GM19395 (cell line): ENCODE measurements around the gene RPS21.

Source experiments
- ATAC-seq: cut with Tn5 transposase; IDR thresholded peaks from one replicate; pipeline ENCODE4 v1.9.1; 2021; ENCODE audit warnings: mild to moderate bottlenecking, moderate library complexity; ENCODE audit not compliant: unreplicated experiment

Gene RPS21

DNA sequence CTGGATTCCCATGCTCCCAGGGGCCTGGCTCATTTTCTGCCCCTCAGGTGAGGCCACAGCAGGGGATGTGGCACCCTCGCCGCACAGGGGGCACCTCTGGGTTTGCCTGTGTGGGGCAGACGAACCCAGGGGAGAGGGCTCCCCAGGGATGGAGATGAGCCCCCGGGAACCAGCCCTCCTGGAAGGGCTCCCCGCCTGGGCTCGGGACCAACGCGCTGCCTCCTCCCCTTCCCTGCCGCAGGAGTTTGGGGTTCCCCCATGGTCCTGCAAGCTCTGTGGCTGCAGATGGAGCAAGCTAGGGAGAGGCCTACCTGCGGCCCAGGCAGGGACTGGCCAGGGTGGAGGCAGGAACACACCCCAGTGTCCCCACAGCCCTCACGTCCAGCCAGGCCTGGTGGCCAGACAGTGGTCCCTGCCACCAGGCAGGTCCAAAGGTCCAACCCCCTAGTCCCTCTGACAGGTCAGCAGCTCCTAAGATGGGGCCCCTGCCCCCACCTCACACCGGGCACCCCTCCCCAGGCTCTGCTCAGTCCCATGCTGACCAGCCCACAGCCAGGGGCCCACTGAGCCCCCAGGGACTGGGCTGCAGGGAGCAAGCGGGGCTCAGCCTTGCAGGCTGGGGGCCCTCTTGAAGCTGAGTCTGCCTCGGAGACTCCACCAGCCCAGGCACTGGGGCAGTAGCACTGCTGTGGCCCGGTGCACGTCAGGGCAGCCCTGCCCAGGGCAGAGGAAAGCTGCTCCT, 33.4 kb upstream of the RPS21 start:
- ATAC-seq = no peak

DNA sequence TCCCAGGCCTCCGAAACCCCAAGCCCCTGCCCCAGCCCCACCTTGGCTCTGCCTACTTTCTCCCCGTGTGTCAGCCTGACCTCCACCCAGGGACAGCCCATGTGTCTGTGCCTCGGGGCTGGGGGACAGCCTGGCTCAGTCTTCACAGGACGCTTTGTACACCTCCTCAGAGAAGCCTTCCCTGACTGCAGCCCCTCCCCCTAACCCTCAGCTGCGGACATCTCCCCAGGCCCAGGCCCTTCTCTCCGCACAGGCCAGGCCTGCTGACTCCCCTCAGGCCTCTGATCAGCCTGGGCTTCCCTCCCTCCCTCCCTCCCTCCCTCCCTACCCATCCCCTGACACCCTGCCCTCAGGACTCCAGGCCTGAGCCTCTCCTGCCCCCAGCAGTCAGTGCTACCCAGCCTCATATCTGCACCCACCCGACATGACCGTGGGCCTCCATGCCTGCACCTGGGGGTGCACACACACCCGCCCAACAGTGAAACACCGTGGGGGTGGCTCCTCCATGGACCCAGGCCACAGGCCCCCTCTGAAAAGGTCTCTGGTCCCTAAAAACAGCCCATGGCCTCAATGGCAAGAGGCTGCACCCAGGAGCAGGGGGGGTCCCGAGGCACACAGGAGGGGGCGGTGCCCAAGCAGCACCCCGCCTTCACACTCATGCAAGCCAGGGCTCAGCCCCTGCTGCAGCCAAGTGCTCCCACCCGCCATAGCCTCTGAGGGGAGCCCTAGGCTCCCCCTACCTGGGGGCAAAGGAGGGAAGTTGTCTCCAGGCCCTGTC, 32.7 kb upstream of the RPS21 start:
- no peak for ATAC-seq

- no peak for ATAC-seq
Measured at GRCh38 chr20:62354811-62355341, 32.0 kb upstream of the RPS21 start.

GRCh38 chr20:62355516-62355877, 31.4 kb upstream of the RPS21 start:
- ATAC-seq = no peak

GRCh38 chr20:62355878-62356588, 30.9 kb upstream of the RPS21 start:
- no peak for ATAC-seq

- ATAC-seq = no peak
Measured at GRCh38 chr20:62356589-62357186, 30.2 kb upstream of the RPS21 start.

DNA sequence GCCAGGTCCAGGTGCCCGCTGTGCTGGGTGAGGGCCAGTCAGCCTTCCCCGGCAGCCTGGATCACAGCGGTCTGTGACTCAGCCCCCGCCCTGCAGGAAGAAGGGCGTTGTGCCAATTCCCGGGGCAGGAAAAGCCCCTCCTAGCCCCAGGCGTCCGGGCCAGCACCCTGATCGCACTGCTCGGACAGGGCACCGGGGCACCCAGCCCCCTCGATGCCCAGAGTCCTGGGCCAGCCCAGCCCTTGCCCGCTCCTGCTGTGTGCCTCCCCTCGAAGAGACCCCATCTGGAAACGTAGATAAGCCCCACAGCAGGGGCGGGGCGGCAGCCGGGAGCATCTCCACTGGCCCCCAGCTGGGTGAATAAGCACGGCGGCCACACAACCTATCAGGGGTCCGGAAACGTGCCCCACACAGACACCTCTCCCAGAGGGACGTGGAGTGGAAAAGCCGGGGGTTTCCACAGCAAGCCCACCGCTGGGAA, 29.7 kb upstream of the RPS21 start:
- no peak for ATAC-seq

DNA sequence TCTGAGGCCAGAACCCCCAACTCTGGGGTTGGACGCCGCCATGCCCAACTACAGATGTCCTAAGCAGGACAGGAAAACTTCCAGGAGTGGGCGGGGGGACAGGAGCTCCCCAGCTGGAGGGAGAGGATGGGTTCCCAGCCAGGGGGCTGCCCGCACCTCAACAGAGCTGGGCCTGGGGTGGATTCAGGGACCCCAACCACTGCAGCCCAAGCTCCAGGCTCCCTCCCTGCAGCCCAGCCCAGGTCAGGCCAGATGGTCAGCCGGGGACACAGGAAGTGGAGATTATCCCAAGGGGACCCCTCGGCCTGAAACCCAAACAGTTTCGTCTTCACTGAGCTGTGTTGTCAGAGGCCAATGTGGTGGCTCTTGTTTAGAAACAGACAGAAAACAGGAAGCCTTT, 29.2 kb upstream of the RPS21 start:
- no peak for ATAC-seq

DNA sequence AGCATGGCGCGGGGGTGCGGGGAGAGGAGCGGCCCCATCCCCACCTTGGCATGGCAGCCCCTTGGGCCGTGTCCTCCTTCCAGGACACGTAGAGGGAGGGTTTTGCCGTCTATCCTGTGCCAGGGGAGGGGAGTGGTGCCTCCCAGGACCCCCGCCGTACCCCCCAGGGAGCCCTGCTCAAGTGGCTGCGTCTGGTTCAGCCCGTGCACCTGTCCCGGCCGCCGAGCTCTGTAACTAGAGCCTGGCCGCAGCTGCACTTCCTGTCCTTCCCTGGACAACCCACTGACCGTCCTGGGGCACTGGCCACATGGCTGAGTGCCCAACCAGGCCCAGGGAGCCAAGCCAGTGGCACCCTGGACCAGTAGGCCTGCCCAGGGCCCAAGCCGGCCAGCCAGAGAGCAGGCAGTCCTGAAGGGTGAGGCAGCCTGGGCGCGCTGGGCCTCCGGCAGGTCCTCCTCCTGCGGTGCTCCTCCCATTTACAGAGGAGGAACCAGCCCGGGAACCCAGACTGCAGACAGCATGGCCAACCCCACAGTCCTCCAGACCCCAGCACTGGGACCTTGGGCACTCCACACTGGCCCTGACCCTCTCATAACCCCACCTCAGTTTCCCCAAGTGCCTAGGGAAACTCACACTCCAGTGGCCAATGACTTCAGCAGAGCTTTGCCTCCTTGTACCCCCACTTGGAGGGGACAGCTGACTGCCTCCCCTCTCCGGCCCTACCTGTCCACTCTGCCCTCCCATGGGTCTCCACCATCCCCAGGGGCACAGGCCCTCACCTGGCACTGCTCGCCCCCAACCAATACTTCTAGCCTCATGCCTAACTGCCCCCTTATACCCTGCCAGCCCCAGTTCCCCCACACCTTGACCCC, 28.5 kb upstream of the RPS21 start:
- ATAC-seq = no peak

- ATAC-seq = no peak
Measured at GRCh38 chr20:62359043-62359490, 27.8 kb upstream of the RPS21 start.

- ATAC-seq = no peak
Measured at GRCh38 chr20:62359491-62360121, 27.3 kb upstream of the RPS21 start.

GRCh38 chr20:62360854-62361798, 25.8 kb upstream of the RPS21 start:
- ATAC-seq = no peak

- no peak for ATAC-seq
Measured at GRCh38 chr20:62361799-62362589, 24.9 kb upstream of the RPS21 start.

DNA sequence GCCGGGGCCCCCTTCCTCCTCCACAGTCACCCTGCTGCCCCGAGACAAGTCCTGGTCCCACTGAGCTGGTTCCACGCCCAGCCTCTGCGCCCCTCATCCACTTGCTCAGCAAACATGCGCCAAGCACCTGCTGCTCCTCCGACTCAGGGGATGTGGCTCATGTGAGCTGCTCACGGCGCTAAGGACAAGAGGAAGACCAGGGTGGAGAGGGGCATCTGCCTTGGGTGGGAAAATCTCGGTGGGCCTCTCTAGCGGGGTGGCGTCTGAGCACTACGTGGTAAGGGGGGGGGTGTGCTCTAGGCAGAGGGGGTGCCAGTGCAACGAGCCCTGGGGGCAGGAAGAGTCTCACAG, 24.3 kb upstream of the RPS21 start:
- no peak for ATAC-seq

DNA sequence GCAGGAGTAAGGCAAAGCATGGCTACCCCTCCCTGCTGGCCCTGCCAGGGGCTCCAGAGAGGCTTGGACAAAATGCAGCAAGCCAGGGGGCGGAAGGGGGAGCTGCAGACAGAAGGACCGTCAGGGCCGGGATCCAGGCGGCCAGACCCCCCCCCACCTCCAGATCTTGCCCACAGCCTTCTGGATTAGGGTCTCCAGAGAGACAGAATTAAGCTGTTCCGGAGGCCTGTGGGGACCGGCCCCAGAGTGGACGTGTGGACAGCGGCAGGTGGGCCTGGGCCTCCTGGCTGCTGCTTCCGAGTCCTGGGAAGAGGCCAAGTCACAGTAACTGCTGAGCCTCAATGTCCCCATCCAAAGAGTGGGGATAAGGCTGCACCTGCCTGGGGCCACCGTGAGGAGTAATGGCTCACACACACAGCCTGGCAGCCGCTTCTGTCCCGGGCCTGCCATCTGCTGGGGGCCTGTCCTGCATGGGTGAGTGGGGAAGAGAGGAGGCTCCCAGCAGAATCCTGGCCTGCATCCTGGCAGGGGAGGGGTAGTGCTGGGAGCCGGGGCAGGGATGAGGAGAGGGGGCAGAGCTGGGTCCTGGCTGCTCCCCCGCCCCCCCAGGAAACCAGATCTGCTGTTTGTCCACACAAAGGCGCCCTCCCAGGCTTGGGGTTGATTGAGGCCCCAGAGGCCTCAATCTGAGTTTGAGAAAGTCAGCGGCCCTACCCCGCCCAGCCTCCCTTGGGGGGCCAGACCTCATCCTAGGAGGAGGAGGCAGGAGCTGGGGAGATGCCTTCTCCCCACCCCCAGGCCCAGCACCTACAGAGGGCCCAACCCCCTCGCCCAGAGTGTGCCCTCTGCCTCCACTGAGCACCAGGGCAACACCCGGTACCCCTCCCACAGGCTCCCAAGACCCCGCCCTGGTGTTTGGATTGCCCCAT, 23.6 kb upstream of the RPS21 start:
- ATAC-seq = no peak
